GM23338 (cell line): ENCODE results near the gene OCIAD2. TPM values are rescaled to one million over a fixed set of nuclear protein-coding genes. Genes with fewer than 3 reads are reported as not detected.

ENCODE experiments used
- ATAC-seq: fragments of 200-7000 bp; cut with Tn5 transposase; 3 replicates; pipeline ENCODE4 v1.9.1; 2020
- DNase-seq: peaks from one replicate; pipeline ENCODE4 v3.0.0-alpha.2; 2015; ENCODE audit warnings: low spot score
- H2AFZ ChIP-seq: fragments of 200-600 bp; sonication (generic); 2 replicates; pipeline ENCODE4 v1.8.0; 2016; ENCODE audit warnings: antibody characterized with exemption, mild to moderate bottlenecking, moderate library complexity
- H3F3A ChIP-seq: fragments of 200-600 bp; sonication (generic); replicated peaks from 2 replicates; pipeline ENCODE4 v1.8.0; 2017; ENCODE audit warnings: antibody characterized with exemption, mixed run types, low read depth
- H3K27ac ChIP-seq: fragments of 200-600 bp; sonication (generic); 2 replicates; pipeline ENCODE4 v1.6.1; 2016; ENCODE audit warnings: low read depth
- H3K27me3 ChIP-seq: fragments of 200-600 bp; sonication (generic); 2 replicates; pipeline ENCODE4 v1.8.0; 2016; ENCODE audit warnings: mild to moderate bottlenecking, mixed run types, moderate library complexity; ENCODE audit not compliant: insufficient read depth
- H3K36me3 ChIP-seq: fragments of 200-600 bp; sonication (generic); 2 replicates; pipeline ENCODE4 v1.8.0; 2016; ENCODE audit warnings: mild to moderate bottlenecking; ENCODE audit not compliant: insufficient read depth
- H3K4me1 ChIP-seq: fragments of 200-600 bp; sonication (generic); 2 replicates; pipeline ENCODE4 v1.8.0; 2016; ENCODE audit warnings: mild to moderate bottlenecking, moderate library complexity; ENCODE audit not compliant: insufficient read depth
- H3K4me2 ChIP-seq: fragments of 200-600 bp; sonication (generic); 2 replicates; pipeline ENCODE4 v1.7.1; 2017; ENCODE audit warnings: mixed run types
- H3K4me3 ChIP-seq: fragments of 200-600 bp; sonication (generic); 2 replicates; pipeline ENCODE4 v1.6.1; 2016; ENCODE audit warnings: mixed run types
- H3K79me2 ChIP-seq: fragments of 200-600 bp; sonication (generic); replicated peaks from 2 replicates; pipeline ENCODE4 v1.8.0; 2017; ENCODE audit warnings: mild to moderate bottlenecking; ENCODE audit not compliant: insufficient read depth
- H3K9me2 ChIP-seq: fragments of 200-600 bp; sonication (generic); 2 replicates; pipeline ENCODE4 v1.8.0; 2017; ENCODE audit not compliant: insufficient read depth
- H4K20me1 ChIP-seq: fragments of 200-600 bp; sonication (generic); replicated peaks from 2 replicates; pipeline ENCODE4 v1.8.0; 2017; ENCODE audit warnings: mild to moderate bottlenecking; ENCODE audit not compliant: insufficient read depth
- H3K27ac Mint-ChIP-seq: 2 replicates; pipeline ENCODE4 v1.8.0; 2020; ENCODE audit warnings: inconsistent platforms, mild to moderate bottlenecking, moderate library complexity, mixed read lengths
- H3K27me3 Mint-ChIP-seq: 3 replicates; pipeline ENCODE4 v1.8.0; 2022; ENCODE audit warnings: low read depth, mild to moderate bottlenecking, moderate library complexity, mixed read lengths, inconsistent platforms; ENCODE audit not compliant: insufficient read depth, poor library complexity
- H3K36me3 Mint-ChIP-seq: 3 replicates; pipeline ENCODE4 v1.8.0; 2021; ENCODE audit warnings: low read depth, mild to moderate bottlenecking, inconsistent platforms, moderate library complexity, mixed read lengths
- H3K4me1 Mint-ChIP-seq: 3 replicates; pipeline ENCODE4 v1.8.0; 2020; ENCODE audit warnings: mild to moderate bottlenecking, inconsistent platforms, mixed read lengths
- H3K4me3 Mint-ChIP-seq: 3 replicates; pipeline ENCODE4 v1.8.0; 2021; ENCODE audit warnings: moderate library complexity, mild to moderate bottlenecking, inconsistent platforms, mixed read lengths
- H3K9me3 Mint-ChIP-seq: 3 replicates; pipeline ENCODE4 v1.8.0; 2020; ENCODE audit warnings: moderate library complexity, mild to moderate bottlenecking, inconsistent platforms, mixed read lengths
- CREB1 ChIP-seq: fragments of 250-450 bp; sonication (Bioruptor Pico); IDR thresholded peaks from 2 replicates; pipeline ENCODE4 v1.5.0; 2020; ENCODE audit warnings: low read depth, mild to moderate bottlenecking, moderate library complexity
- CTCF ChIP-seq, 2 experiments: fragments of 200-600 bp in 1 of 2; sonication (generic) in 1 of 2; conservative IDR thresholded peaks; 2 replicates each; pipeline versions ENCODE4 v1.5.1 to v1.6.1; 2016 to 2017; ENCODE audit warnings: antibody characterized with exemption in 2 of 2, low read depth in 2 of 2, mild to moderate bottlenecking in 2 of 2, moderate library complexity in 1 of 2
- EZH2 ChIP-seq: fragments of 200-600 bp; sonication (generic); IDR thresholded peaks from one replicate; pipeline ENCODE4 v1.8.0; 2017; ENCODE audit warnings: antibody characterized with exemption, mild to moderate bottlenecking, low read depth; ENCODE audit not compliant: unreplicated experiment
- NANOG ChIP-seq: IDR thresholded peaks from 2 replicates; pipeline ENCODE4 v1.6.1; 2016; ENCODE audit warnings: antibody characterized with exemption, borderline replicate concordance
- POLR2AphosphoS5 ChIP-seq: IDR thresholded peaks from 2 replicates; pipeline ENCODE4 v1.6.1; 2016; ENCODE audit warnings: antibody characterized with exemption, low read depth
- STAT1 ChIP-seq: IDR thresholded peaks from one replicate; pipeline ENCODE4 v1.6.1; 2016; ENCODE audit warnings: antibody characterized with exemption; ENCODE audit not compliant: unreplicated experiment
- ZNF114 ChIP-seq: fragments of 250-450 bp; sonication (Bioruptor Pico); IDR thresholded peaks from 2 replicates; pipeline ENCODE4 v1.5.0; 2020; ENCODE audit warnings: mild to moderate bottlenecking, moderate library complexity
- polyA plus RNA-seq: library from polyadenylated mRNA; unstranded; fragments of >200 nt; fragmentation: Nextera tagmentation; extraction: Ambion mirVana; gene quantifications from 2 replicates; pipeline ENCODE4 v1.2.1, GENCODE V29; 2016
- total RNA-seq: library from RNA; depleted of rRNA; stranded (reverse); fragments of >200 nt; shearing (Covaris generic); gene quantifications from 2 replicates; pipeline ENCODE4 v1.2.3, GENCODE V29; 2014
- TF ChIP-seq, protein P1 (sequence below): IDR thresholded peaks from 2 replicates; pipeline ENCODE4 v1.6.1; 2016; ENCODE audit warnings: antibody characterized with exemption

Gene OCIAD2
- total and polyA plus RNA-seq, 2 experiments from 2014 or later = 36.8 to 317 TPM

GRCh38 chr4:48943387-48943786 lies 36.8 kb upstream of the OCIAD2 start:
- no peaks in the 10 kb centered on the region for H3K36me3 ChIP-seq
- H3K4me1 Mint-ChIP-seq = peaks cover 7% of the 10 kb centered on the region; the same call in 2 of the 3 replicates
- no peak overlapping the region for H3K27ac ChIP-seq
- H3K4me3 Mint-ChIP-seq = no peak overlapping the region
- DNase-seq (peak; percentile 73), ATAC-seq (peak; percentile 82)
- H3K9me3 Mint-ChIP-seq = peaks cover 2% of the 10 kb centered on the region
- H3K9me2 ChIP-seq = no peaks in the 10 kb centered on the region
- TF ChIP-seq ZNF114 (CRISPR knock-in tag) (no peak), EZH2 (no peak), STAT1 (no peak), CREB1 (CRISPR knock-in tag) (no peak), CTCF (conservative IDR thresholded peaks at IDR 0.05; ENCODE audit: low read depth in 2 of 2) (peak; percentile 72 to 74)
- TF ChIP-seq, protein P1, sequence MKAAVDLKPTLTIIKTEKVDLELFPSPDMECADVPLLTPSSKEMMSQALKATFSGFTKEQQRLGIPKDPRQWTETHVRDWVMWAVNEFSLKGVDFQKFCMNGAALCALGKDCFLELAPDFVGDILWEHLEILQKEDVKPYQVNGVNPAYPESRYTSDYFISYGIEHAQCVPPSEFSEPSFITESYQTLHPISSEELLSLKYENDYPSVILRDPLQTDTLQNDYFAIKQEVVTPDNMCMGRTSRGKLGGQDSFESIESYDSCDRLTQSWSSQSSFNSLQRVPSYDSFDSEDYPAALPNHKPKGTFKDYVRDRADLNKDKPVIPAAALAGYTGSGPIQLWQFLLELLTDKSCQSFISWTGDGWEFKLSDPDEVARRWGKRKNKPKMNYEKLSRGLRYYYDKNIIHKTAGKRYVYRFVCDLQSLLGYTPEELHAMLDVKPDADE = no peak
- H3K79me2 ChIP-seq = no peaks in the 10 kb centered on the region
- no peak overlapping the region for H3K4me2 ChIP-seq
- H4K20me1 ChIP-seq = no peaks in the 10 kb centered on the region
- H3K36me3 Mint-ChIP-seq = no peaks in the 10 kb centered on the region
- H3F3A ChIP-seq = 0 out of 2 replicates have a peak, but pooled peaks cover 3% of the 10 kb centered on the region
- no peak overlapping the region for H3K4me3 ChIP-seq
- H3K4me1 ChIP-seq = peaks cover 13% of the 10 kb centered on the region
- H2AFZ ChIP-seq = peak overlapping the region; percentile 0; the same call in 1 of the 2 replicates
- H3K27ac Mint-ChIP-seq = no peak overlapping the region
- peaks cover 2% of the 10 kb centered on the region for H3K27me3 Mint-ChIP-seq
- H3K27me3 ChIP-seq = 0 out of 2 replicates have a peak, but pooled peaks cover 3% of the 10 kb centered on the region

GRCh38 chr4:48939785-48940184 lies 33.2 kb upstream of the OCIAD2 start:
- Histone ChIP-seq H3K36me3 (no peaks in the 10 kb centered on the region), H2AFZ (no peak overlapping the region), H3K79me2 (no peaks in the 10 kb centered on the region), H3K4me3 (no peak overlapping the region), H3K27ac (no peak overlapping the region), H3K27me3 (no peaks in the 10 kb centered on the region), H4K20me1 (no peaks in the 10 kb centered on the region), H3K4me2 (no peak overlapping the region), H3K9me2 (no peaks in the 10 kb centered on the region), H3F3A (0 out of 2 replicates have a peak, but pooled peaks cover 3% of the 10 kb centered on the region), H3K4me1 (peaks cover 7% of the 10 kb centered on the region; the same call in 1 of the 2 replicates)
- Mint-ChIP-seq H3K4me1 (peaks cover 3% of the 10 kb centered on the region; the same call in 2 of the 3 replicates), H3K27me3 (peaks cover 2% of the 10 kb centered on the region), H3K9me3 (peaks cover 7% of the 10 kb centered on the region), H3K36me3 (0 out of 3 replicates have a peak, but pooled peaks cover 3% of the 10 kb centered on the region), H3K27ac (no peak overlapping the region), H3K4me3 (no peak overlapping the region)
- TF ChIP-seq ZNF114 (CRISPR knock-in tag) (no peak), NANOG (no peak)
- no peak for ATAC-seq
- DNase-seq = no peak

- peaks cover 2% of the 10 kb centered on the region for H3K27me3 Mint-ChIP-seq
- Histone ChIP-seq H3K4me2 (no peak overlapping the region), H3K27me3 (no peaks in the 10 kb centered on the region), H3K4me1 (no peaks in the 10 kb centered on the region), H3K36me3 (no peaks in the 10 kb centered on the region), H3K9me2 (no peaks in the 10 kb centered on the region), H3K4me3 (no peak overlapping the region), H4K20me1 (no peaks in the 10 kb centered on the region), H2AFZ (no peak overlapping the region), H3K27ac (no peak overlapping the region), H3K79me2 (no peaks in the 10 kb centered on the region), H3F3A (no peaks in the 10 kb centered on the region)
- H3K9me3 Mint-ChIP-seq = peaks cover 7% of the 10 kb centered on the region
- H3K4me3 Mint-ChIP-seq = no peak overlapping the region
- H3K27ac Mint-ChIP-seq = no peak overlapping the region
- ATAC-seq (no peak), DNase-seq (no peak)
- H3K4me1 Mint-ChIP-seq = no peaks in the 10 kb centered on the region
- H3K36me3 Mint-ChIP-seq = 0 out of 3 replicates have a peak, but pooled peaks cover 3% of the 10 kb centered on the region
- TF ChIP-seq, protein P1 = no peak
- TF ChIP-seq CTCF (conservative IDR thresholded peaks at IDR 0.05; ENCODE audit: low read depth in 2 of 2) (no peak), EZH2 (no peak), POLR2AphosphoS5 (no peak), CREB1 (CRISPR knock-in tag) (no peak)
Observed at GRCh38 chr4:48938831-48939230, 32.3 kb upstream of the OCIAD2 start.
